Peyer's patch (tissue), 4 donors: ENCODE results near the gene APEH. TPM values are rescaled to one million over a fixed set of nuclear protein-coding genes. Genes with fewer than 3 reads are reported as not detected.

Source experiments
- DNase-seq, 3 donors: peaks; one replicate each; pipeline ENCODE4 v3.0.0-alpha.2; 2017 to 2019
- H3K27ac ChIP-seq, 4 donors: fragments of 200-600 bp; sonication (generic); one replicate each; pipeline ENCODE4 v1.5.1; 2016 to 2019
- H3K27me3 ChIP-seq, 2 donors: fragments of 200-600 bp; sonication (generic); one replicate each; pipeline ENCODE4 v1.5.1; 2019
- H3K36me3 ChIP-seq, 3 donors: fragments of 200-600 bp; sonication (generic); one replicate each; pipeline ENCODE4 v1.5.1; 2016 to 2019
- H3K4me1 ChIP-seq, 4 donors: fragments of 200-600 bp; sonication (generic); one replicate each; pipeline ENCODE4 v1.5.1; 2016 to 2019
- H3K4me3 ChIP-seq, 4 donors: fragments of 200-600 bp; sonication (generic); 1 replicate in 3 of 4; 2 replicates in 1 of 4; pipeline ENCODE4 v1.5.1; 2016 to 2019; ENCODE audit warnings: mild to moderate bottlenecking in 1 of 4
- H3K9me3 ChIP-seq, 4 donors: fragments of 200-600 bp; sonication (generic); one replicate each; pipeline ENCODE4 v1.5.1; 2016 to 2019; ENCODE audit warnings: mild to moderate bottlenecking in 1 of 4
- POLR2A ChIP-seq, 2 donors: fragments of 450-650 bp; IDR thresholded peaks; one replicate each; pipeline ENCODE4 v1.5.1; 2017; ENCODE audit warnings: antibody characterized with exemption in 2 of 2, mild to moderate bottlenecking in 2 of 2, moderate library complexity in 2 of 2
- total RNA-seq, 4 donors: library from RNA; depleted of rRNA; stranded (reverse); fragments of >200 nt; gene quantifications; one replicate each; pipeline ENCODE4 v1.1.0, GENCODE V29; 2016
- TF ChIP-seq, protein P1 (sequence below), 6 experiments: fragments of 450-650 bp in 4 of 6; fragments of 200-600 bp in 2 of 6; sonication (generic) in 1 of 6; IDR thresholded peaks; one replicate each; pipeline ENCODE4 v1.5.1; 2017 to 2019; ENCODE audit warnings: antibody characterized with exemption in 6 of 6, mild to moderate bottlenecking in 3 of 6, moderate library complexity in 1 of 6

The APEH gene
- total RNA-seq, 4 donors from 2014 or later: 99.0 to 170 (median 119) TPM

DNA sequence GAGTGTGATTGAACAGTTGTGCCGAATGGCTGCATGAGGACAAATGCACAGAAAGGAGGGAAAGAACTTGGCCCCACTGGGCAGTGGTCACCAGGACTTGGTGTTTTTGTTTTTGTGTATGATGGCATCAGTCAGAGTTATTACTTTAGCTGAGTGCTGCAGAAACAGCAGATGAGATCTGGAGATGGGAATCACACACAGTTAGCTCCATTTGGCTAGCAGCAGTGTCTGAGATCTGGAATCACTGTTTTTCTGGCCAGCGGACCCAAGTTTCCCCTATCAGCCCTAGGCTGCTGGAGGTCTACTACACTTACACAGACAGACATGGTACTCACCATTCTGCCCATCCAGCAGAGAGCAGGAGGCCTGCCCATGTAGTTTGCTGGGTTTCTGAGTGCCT lies 45.9 kb upstream of the APEH start:
- H3K9me3 ChIP-seq: no peaks in the 10 kb centered on the region
- no peaks in the 10 kb centered on the region for H3K4me1 ChIP-seq
- no peak overlapping the region for H3K27ac ChIP-seq
- no peaks in the 10 kb centered on the region for H3K36me3 ChIP-seq
- no peaks in the 10 kb centered on the region for H3K27me3 ChIP-seq
- no peak for TF ChIP-seq POLR2A (IDR thresholded peaks at IDR 0.05)
- TF ChIP-seq, protein P1, sequence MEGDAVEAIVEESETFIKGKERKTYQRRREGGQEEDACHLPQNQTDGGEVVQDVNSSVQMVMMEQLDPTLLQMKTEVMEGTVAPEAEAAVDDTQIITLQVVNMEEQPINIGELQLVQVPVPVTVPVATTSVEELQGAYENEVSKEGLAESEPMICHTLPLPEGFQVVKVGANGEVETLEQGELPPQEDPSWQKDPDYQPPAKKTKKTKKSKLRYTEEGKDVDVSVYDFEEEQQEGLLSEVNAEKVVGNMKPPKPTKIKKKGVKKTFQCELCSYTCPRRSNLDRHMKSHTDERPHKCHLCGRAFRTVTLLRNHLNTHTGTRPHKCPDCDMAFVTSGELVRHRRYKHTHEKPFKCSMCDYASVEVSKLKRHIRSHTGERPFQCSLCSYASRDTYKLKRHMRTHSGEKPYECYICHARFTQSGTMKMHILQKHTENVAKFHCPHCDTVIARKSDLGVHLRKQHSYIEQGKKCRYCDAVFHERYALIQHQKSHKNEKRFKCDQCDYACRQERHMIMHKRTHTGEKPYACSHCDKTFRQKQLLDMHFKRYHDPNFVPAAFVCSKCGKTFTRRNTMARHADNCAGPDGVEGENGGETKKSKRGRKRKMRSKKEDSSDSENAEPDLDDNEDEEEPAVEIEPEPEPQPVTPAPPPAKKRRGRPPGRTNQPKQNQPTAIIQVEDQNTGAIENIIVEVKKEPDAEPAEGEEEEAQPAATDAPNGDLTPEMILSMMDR (IDR thresholded peaks at IDR 0.05): no peak
- no peak for DNase-seq
- H3K4me3 ChIP-seq: no peak overlapping the region

DNA sequence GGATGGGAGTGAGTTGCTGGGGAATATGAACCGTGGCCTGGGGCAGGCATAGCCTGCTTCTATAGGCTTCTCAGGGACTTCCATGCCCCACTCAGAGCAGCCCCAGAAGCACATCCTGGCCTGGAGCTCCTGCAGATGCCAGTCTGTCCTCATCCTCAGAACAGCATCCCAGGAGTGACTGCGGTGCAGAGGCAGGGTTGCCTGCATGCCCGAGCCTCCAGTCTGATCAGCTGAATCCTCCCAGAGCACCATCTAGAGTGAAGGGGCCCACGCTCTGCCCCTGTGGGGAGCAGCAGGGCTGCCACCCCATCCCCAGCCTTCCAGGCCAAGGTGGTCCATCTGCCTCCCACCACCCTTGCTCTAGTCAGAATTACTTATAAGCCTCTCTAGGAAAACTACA lies 44.7 kb upstream of the APEH start:
- Histone ChIP-seq H3K27me3 (no peaks in the 10 kb centered on the region), H3K27ac (no peak overlapping the region), H3K36me3 (no peaks in the 10 kb centered on the region), H3K9me3 (no peaks in the 10 kb centered on the region), H3K4me1 (no peaks in the 10 kb centered on the region), H3K4me3 (no peak overlapping the region)
- TF ChIP-seq, protein P1 (IDR thresholded peaks at IDR 0.05): no peak
- no peak for TF ChIP-seq POLR2A (IDR thresholded peaks at IDR 0.05)
- no peak for DNase-seq

DNA sequence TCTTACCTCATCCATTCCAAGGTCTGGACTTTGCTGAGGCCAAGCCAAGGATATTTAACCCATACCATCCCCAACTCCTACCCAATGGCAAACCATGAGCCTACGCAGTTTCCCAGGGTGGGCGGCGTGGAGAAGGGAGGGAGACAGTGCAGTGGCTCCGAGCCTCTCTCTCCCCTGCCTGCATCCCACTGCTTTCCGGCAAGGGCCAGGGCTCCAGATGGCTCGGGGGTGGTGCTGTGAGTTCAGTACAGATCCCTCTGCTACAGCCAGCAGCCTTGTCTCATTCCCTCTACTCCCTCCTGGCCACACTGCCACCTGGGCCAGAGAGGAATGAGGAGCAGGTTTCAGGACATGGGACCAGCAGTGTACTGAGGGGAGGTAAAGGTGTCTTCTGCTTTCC lies 44.3 kb upstream of the APEH start:
- DNase-seq: no peak
- Histone ChIP-seq H3K9me3 (no peaks in the 10 kb centered on the region), H3K27ac (no peak overlapping the region), H3K4me3 (no peak overlapping the region), H3K4me1 (no peaks in the 10 kb centered on the region), H3K36me3 (no peaks in the 10 kb centered on the region), H3K27me3 (no peaks in the 10 kb centered on the region)
- no peak for TF ChIP-seq POLR2A (IDR thresholded peaks at IDR 0.05)
- TF ChIP-seq, protein P1 (IDR thresholded peaks at IDR 0.05): no peak

DNA sequence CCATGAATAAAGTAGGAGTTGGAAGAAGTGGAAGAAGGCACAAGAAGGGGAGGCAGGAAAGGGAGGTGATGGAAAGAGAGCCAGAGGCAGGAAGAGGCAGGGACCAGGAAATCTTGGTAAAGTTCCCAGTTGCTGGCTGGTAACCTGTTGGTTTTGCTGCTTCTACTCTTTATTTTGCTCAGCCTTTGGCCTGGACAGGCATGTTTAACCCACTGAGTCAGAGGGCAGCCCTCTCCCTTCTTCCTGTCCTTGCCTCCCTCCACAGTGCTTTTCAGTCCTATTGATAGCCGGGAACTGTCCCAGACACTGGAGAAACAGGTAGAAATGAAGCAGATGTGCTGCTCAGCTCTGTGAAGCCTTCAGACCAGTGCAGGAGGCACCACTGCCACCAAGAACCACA lies 43.4 kb upstream of the APEH start:
- Histone ChIP-seq H3K4me3 (no peak overlapping the region), H3K36me3 (no peaks in the 10 kb centered on the region), H3K9me3 (no peaks in the 10 kb centered on the region), H3K27ac (no peak overlapping the region), H3K4me1 (no peaks in the 10 kb centered on the region), H3K27me3 (no peaks in the 10 kb centered on the region)
- no peak for DNase-seq
- no peak for TF ChIP-seq POLR2A (IDR thresholded peaks at IDR 0.05)
- TF ChIP-seq, protein P1 (IDR thresholded peaks at IDR 0.05): no peak

DNA sequence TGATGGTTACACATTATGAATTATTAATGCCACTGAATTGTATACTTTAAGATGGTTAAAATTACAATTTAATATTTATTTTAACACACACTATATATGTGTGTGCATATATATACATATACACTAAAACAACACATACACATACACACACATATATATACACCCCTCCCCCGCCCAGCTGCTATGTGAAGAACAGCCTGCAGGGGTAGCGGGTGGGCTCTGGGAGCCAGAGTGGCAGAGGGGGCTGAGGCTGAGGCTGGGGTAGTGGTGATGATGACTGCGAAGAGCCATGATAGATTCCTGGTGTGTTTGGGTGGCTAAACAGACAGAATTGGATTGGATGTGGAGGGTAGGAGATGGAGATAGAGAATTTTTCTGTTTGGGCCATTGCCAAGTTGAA lies 39.4 kb upstream of the APEH start:
- H3K9me3 ChIP-seq: no peaks in the 10 kb centered on the region
- no peaks in the 10 kb centered on the region for H3K36me3 ChIP-seq
- no peaks in the 10 kb centered on the region for H3K27me3 ChIP-seq
- no peak for DNase-seq
- H3K4me1 ChIP-seq: no peaks in the 10 kb centered on the region
- no peak for TF ChIP-seq POLR2A (IDR thresholded peaks at IDR 0.05)
- TF ChIP-seq, protein P1 (IDR thresholded peaks at IDR 0.05): no peak
- no peak overlapping the region for H3K27ac ChIP-seq
- H3K4me3 ChIP-seq: no peak overlapping the region
